Ishikawa (cell line): Measurements from ENCODE around the gene GARNL3.

Experiments
- CEBPB ChIP-seq: IDR thresholded peaks from 2 replicates; pipeline ENCODE4 v1.6.1; 2012
- CREB1 ChIP-seq: IDR thresholded peaks from 2 replicates; pipeline ENCODE4 v1.6.1; 2012; ENCODE audit warnings: low read depth
- EGR1 ChIP-seq: IDR thresholded peaks from 2 replicates; pipeline ENCODE4 v1.6.1; 2012
- EP300 ChIP-seq: IDR thresholded peaks from 2 replicates; pipeline ENCODE4 v1.6.1; 2012; ENCODE audit warnings: borderline replicate concordance
- NFIC ChIP-seq: IDR thresholded peaks from 2 replicates; pipeline ENCODE4 v1.6.1; 2012
- RAD21 ChIP-seq: IDR thresholded peaks from 2 replicates; pipeline ENCODE4 v1.6.1; 2012; ENCODE audit warnings: low read depth
- REST ChIP-seq: IDR thresholded peaks from 2 replicates; pipeline ENCODE4 v1.6.1; 2012; ENCODE audit warnings: low read depth, mild to moderate bottlenecking
- TAF1 ChIP-seq: IDR thresholded peaks from 2 replicates; pipeline ENCODE4 v1.6.1; 2012; ENCODE audit warnings: low read depth, mild to moderate bottlenecking
- TCF12 ChIP-seq: IDR thresholded peaks from 2 replicates; pipeline ENCODE4 v1.6.1; 2012; ENCODE audit warnings: low read depth
- TEAD4 ChIP-seq: IDR thresholded peaks from 2 replicates; pipeline ENCODE4 v1.6.1; 2012
- USF1 ChIP-seq: IDR thresholded peaks from 2 replicates; pipeline ENCODE4 v1.6.1; 2012
- YY1 ChIP-seq: IDR thresholded peaks from 2 replicates; pipeline ENCODE4 v1.6.1; 2012; ENCODE audit warnings: low read depth
- ZBTB7A ChIP-seq: IDR thresholded peaks from 2 replicates; pipeline ENCODE4 v1.6.1; 2012; ENCODE audit warnings: low read depth
- TF ChIP-seq, protein P1 (sequence below): IDR thresholded peaks from 2 replicates; pipeline ENCODE4 v1.6.1; 2012

DNA sequence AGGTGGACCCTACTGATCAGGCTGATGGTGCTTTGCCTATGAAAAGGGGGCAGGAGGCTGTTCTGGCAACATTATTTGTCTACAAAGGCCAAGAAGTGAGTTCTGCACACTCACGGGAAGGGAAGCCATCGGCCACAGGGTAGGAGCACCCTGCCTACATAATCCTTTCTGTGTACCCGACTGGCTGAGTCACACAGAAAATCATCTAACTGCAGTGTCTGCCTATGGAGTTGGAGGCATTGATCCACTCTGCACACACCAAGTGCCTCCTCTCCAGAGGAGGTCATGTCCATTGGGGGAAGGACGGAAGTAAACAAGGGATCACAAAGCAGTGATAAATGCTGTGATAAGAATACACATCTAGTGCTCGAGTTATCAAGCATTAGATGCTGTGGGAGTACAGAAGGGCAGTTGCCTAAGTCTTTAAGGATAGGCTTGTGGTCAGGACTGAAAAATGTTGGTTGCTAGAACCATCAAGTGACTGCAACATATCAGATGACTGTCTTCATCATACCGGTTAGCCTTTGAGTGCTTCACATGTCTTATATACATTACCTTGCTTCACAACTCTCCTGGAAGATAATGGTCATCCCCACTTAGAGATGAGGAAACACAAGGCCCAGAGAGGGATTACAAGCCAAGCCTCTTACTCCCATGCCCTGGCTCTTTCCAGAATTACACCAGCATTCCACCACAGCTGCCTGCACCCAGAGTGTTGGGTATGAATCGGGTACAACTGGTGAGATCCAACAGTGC, 131.1 kb downstream of the GARNL3 start:
- TF ChIP-seq, protein P1, sequence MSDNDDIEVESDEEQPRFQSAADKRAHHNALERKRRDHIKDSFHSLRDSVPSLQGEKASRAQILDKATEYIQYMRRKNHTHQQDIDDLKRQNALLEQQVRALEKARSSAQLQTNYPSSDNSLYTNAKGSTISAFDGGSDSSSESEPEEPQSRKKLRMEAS: no peak
- no peak for TF ChIP-seq EP300
- TF ChIP-seq CREB1: no peak
- TF ChIP-seq TCF12: no peak
- TF ChIP-seq YY1: no peak
- TF ChIP-seq TAF1: no peak
- no peak for TF ChIP-seq RAD21
- TF ChIP-seq NFIC: no peak
- TF ChIP-seq REST: no peak
- TF ChIP-seq ZBTB7A: no peak
- no peak for TF ChIP-seq CEBPB
- TF ChIP-seq USF1: no peak
- no peak for TF ChIP-seq EGR1
- TF ChIP-seq TEAD4: no peak
